ENCODE measurements around the gene ZNF423.

DNA sequence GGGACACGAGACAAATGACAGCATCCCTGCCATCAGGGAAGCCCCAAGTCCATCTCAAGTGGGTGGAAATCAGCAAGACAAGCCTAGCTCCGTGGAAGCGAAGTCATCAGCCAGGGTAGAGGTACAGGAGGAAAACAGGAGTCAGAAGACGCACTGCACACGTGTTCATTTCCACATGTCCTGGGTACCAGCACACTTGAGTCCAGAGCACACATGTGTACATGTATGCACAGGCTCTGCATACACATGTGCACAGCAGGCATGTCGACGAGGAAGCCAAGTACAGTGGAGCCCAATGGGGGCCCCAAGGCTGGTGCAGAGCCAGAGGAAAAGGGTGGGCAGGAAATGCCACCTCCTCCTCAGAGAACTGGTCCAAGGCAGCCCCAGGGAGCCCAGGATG, 75.9 kb downstream of the ZNF423 start:
- no peak for TF ChIP-seq GATA3 (IDR thresholded peaks at IDR 0.05; ENCODE audit: low read depth, low read length)
- TF ChIP-seq GATA2 (IDR thresholded peaks at IDR 0.05; ENCODE audit: low read depth, low read length) = no peak

All from SH-SY5Y (cell line).